ENCODE measurements around the gene CCDC34.

- TF ChIP-seq POLR2A (IDR thresholded peaks at IDR 0.05) (no peak), EP300 (IDR thresholded peaks at IDR 0.05) (no peak)
- TF ChIP-seq, protein P1, sequence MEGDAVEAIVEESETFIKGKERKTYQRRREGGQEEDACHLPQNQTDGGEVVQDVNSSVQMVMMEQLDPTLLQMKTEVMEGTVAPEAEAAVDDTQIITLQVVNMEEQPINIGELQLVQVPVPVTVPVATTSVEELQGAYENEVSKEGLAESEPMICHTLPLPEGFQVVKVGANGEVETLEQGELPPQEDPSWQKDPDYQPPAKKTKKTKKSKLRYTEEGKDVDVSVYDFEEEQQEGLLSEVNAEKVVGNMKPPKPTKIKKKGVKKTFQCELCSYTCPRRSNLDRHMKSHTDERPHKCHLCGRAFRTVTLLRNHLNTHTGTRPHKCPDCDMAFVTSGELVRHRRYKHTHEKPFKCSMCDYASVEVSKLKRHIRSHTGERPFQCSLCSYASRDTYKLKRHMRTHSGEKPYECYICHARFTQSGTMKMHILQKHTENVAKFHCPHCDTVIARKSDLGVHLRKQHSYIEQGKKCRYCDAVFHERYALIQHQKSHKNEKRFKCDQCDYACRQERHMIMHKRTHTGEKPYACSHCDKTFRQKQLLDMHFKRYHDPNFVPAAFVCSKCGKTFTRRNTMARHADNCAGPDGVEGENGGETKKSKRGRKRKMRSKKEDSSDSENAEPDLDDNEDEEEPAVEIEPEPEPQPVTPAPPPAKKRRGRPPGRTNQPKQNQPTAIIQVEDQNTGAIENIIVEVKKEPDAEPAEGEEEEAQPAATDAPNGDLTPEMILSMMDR (IDR thresholded peaks at IDR 0.05): no peak
Measured at GRCh38 chr11:27317751-27318150, 45.3 kb downstream of the CCDC34 start.

All from upper lobe of left lung (tissue), 4 donors.